GM04504 (cell line): ENCODE results near the gene CST6.

Source experiments
- DNase-seq: peaks from one replicate; pipeline ENCODE4 v3.0.0-alpha.2; 2012; ENCODE audit warnings: low read depth

Gene CST6

DNA sequence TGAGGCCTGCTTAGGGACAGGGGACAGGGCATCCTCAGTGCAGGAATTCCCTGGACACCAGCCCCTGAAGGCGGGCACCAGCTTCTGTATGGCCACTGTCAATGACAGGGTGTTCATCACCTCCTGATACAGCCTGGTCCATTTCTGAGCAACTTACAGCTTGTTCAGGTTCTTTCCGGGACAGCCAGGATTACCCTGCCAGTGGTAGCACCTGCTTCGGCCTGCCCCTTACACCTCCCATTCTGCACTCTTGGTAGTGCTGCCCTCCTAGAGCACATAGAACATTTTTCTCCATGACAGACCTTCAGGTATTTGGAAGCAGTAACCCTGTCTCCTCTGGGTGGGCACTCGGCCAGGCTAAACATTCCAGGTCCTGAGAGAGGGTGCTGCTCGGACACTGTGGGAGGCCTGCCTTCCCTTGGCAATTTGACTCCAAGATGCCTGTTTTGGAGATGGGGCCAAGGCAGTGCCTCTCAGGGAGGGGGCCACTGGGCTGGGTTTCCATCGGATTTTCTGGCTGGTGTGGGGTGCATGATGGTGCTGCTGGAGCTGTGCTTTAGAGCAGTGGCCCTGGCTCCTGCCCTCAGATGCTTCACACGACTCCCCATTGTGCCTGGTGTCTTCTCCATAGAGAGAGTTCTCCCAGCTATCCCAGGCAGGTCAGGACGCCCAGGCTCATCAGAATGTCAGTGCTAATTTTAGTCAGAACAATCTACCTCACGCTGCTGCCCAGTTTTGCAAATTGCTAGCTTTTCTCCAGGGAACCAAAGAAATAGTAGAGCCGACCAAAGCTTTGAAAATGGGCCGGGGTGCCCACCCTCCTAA is 35.9 kb downstream of the CST6 start:
- DNase-seq = no peak

DNA sequence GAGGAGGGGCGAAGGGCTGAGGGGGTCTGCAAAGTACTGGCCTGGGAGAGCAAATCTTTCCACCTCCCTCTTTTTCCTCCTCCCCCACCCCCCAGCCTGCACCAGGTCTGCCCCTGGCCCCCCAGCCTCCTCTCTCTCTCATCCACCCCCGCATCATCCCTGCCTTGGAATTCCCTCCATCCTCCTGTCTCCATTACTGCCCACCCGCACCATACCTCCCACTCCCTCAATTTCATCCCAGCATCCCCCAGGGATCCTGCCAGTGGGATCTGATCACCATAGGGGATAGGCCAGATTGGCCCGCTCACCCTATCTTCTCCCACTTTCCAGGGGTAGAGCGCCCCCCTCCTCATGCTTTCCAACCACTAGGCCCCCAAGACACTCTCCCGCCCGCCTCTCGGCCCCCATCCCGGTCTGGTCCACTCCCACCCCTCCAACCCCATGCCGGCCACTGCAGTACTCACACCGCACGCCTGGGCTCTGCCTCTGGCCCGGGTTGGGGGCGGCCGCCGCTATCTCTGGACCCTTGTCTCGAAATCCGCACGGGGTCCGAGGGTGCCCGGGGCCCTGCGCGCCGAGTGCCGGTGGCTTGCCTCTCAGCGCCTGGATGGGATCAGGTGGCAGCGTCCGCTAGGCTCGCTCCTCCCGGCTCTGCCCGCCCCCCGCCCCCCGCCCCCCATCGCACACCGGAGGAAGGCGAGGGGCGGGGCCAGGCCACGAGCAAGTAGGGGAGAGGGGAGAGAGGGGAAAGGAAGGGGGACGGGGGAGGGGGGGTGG is 36.9 kb downstream of the CST6 start, which contains the start of gene GAL3ST3:
GAL3ST3 (minus strand) TSS at position 615 of the 777 bp plus-strand sequence. CDS start 3,746 bp downstream, outside the sequence.
- no peak for DNase-seq

DNA sequence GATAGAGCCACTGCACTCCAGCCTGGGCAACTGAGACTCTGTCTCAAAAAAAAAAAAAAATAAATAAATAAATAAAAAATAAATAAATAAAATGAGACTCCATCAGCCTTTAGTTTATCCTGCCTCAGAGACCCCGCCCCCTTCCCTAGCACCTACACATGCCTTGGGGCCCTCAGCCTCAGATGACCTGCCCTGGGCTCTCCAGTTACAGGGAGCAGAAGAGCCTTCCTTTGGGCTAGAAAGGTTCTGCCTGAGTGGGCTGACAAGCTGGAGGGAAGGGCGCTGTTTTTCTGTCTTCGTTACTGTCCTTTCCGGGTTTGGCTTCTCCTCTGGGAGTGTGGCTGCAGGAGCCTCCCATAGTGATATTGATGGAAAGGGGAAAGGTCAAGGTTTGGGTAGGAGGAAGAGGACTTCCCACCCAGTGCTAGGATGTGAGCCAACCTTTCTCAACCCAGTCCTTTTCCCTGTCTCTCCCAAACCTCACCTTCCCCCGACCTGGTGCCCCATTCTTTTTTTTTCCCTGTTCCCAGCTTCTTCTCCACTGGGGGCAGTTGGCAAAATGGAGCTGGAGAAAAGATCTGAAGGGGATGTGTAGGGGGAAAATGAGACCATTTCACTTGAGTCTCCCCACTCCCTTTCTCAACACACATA is 38.9 kb downstream of the CST6 start:
- DNase-seq = no peak

DNA sequence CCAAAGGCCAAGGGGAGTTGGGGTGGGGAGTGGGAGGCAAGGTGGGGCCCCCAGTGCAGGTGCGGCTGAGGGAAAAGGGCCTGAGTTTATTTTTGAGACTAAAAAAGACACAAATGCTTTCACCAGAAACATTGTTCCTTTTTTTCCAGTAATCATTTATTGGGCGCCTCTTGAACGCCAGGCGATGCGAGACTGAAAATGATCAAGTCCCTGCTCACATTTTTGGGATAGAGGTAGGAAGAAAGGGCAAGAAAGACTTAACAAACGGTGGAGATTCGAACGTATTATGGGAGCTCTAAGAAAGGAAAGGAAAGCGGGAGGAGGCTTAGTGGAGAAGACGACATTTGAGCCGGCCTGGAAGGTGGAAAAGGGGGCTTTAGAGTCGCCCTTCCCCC is 39.6 kb downstream of the CST6 start:
- no peak for DNase-seq

DNA sequence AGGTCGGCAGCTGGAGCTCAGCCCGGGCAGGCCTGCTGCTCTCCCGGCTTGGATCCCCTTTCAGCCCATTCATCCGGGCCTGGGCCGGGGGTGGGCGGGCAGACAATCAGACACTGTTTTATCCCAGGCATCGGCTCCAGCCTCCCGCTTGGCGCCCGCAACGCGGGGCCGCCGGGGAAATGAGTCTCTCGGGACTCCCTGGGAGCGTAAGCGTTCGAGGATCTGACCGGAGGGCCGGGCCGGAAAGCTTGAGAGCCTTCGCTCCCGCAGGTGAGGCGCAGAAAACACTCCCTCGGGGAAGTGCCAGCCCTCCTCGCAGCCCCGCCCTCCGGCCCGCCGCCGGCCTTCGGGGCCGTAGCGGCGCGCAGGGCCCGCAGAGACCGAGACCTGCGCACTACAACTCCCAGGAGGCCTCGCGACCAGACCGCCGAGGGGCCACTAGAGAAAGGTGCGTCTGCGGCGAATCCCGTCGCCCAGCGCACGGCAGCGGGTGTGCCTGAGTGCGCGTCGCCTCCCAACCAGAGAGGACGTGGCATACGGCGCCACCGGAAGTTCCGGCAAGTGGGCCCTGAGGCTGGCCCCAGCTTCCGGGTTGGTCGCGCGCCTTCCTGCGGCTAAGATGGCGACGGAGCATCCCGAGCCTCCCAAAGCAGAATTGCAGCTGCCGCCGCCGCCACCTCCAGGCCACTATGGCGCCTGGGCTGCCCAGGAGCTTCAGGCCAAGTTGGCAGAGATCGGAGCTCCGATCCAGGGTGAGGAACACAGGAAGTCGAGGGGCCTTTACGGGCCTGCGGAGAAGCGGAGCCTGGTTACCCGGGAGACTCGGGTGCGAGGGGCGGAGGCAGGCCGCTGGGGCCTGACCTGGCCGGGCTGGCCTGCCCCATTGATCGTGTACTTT is 40.2 kb downstream of the CST6 start, which contains the start of gene SF3B2:
SF3B2 (plus strand) TSS at position 599 of the 898 bp plus-strand sequence; CDS start at position 620, 21 bp downstream.
- DNase-seq = peak; percentile 97

DNA sequence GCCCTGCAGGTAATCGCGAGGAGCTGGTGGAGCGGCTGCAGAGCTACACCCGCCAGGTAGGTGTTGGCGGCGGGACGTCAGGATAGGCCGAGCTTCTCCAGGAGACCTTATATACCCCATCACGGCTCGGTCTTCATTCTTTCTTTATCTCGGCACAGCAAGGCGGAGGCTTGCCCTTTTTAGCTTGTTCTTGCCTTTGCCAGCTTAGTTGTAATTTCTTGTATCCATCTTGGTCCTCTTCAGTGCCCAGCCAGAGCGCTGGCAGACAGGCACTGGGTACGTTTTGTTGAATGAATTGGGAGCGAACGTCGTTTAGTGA is 40.8 kb downstream of the CST6 start:
- DNase-seq = no peak

DNA sequence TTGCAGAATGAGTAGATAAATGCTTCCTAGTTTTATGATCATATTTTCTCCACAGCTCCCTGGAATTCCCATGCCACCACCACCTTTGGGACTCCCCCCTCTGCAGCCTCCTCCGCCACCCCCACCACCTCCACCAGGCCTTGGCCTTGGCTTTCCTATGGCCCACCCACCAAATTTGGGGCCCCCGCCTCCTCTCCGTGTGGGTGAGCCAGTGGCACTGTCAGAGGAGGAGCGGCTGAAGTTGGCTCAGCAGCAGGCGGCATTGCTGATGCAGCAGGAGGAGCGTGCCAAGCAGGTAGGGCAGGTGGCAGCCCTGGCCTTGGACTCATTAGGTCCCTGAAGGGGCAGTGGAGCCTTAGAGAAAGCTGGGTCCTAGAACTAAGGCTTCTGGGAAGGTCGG is 43.2 kb downstream of the CST6 start:
- no peak for DNase-seq

DNA sequence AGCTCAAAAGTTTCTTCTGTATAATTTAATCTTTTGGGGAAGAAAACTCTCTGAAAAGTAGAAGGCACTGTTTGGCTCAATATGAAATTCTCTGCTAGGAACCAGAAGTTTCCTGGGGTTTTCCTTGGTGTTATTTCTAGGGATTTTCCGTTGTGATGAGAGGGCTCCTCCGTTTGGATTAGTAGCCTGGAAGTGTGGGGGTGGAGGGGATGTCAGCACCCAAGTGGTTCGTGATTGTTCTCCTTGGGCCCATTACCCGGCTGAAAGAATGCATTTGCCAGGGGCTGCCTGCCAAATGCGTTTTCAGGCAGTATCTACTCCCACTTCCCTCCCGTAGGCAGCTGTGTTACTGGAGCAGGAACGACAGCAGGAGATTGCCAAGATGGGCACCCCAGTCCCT is 44.7 kb downstream of the CST6 start:
- no peak for DNase-seq

DNA sequence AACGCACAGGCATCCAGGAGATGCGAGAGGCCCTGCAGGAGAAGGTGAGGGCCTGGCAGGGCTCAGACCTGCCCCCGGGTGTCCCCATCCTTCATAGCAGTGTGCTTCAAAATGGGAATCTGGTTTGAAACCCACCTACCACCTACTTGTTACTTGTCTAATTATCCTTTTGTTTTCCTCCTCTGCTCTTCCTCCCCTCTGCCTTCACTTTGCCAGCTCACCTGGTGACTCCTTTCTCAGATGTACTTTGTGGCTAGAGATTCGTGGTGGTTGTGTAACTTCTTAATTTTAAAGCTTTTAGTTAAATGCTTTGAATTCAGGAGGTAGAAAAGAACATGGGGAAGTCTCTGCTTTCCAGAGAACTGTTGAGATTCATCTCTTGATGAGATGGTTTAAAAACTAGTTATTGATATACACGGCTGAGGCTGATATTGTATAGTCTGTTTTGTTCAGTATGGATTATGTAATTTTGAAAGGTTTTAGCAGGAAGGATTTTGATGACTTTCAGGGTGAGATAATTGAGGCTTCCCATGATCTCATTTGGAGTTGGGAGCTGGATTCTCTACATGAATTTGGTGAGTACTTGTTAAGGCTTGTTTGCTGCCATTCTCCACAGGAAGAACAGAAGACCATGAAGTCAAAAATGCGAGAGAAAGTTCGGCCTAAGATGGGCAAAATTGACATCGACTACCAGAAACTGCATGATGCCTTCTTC is 48.3 kb downstream of the CST6 start:
- DNase-seq = no peak

DNA sequence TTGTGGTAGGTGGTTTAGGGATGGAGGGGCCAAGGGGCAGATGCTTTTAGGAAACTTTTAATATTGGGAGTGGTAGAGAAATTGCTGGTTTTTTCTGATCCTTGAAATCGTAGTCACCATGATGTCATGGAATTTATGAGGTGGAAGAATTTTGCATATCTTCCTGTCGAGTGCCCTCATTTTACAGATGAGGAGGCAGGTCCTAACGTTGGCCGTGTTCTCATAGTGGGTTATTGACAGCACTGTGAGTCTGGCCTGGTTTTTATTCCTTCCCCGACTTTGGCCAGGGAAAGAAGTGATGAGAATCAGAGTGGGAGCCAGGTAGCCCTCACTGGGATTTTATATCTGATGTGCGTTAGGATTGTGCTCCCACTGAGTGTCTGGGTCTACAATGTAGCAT is 49.5 kb downstream of the CST6 start:
- no peak for DNase-seq

DNA sequence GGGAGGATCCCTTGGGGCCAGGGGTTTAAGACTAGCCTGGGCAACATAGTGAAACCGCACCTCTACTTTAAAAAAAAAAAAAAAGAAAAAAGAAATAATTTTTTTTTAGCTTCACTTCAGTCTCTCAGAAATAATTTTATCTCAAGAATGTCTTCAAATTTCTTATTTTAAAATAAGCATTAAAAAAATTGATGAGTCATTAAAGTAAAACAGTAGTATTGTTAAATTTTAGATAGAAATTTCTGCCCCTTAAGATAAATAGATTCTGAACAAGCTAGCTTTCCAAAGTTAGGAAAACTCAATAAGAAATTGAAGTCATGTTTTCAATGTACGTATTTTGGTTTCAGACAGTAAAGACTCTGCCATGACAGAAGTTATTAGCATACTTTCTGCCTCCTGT is 50.6 kb downstream of the CST6 start:
- DNase-seq = no peak
